GM18520 (cell line): ENCODE measurements around the gene KIF9.
"Not testable (repeated sequence)": the region's sequence is repeated elsewhere in the genome, so short reads cannot be mapped to it uniquely, and the experiment has no call there.

Experiments
- ATAC-seq: cut with Tn5 transposase; IDR thresholded peaks from one replicate; pipeline ENCODE4 v1.9.1; 2021; ENCODE audit not compliant: unreplicated experiment

KIF9 gene, protein sequence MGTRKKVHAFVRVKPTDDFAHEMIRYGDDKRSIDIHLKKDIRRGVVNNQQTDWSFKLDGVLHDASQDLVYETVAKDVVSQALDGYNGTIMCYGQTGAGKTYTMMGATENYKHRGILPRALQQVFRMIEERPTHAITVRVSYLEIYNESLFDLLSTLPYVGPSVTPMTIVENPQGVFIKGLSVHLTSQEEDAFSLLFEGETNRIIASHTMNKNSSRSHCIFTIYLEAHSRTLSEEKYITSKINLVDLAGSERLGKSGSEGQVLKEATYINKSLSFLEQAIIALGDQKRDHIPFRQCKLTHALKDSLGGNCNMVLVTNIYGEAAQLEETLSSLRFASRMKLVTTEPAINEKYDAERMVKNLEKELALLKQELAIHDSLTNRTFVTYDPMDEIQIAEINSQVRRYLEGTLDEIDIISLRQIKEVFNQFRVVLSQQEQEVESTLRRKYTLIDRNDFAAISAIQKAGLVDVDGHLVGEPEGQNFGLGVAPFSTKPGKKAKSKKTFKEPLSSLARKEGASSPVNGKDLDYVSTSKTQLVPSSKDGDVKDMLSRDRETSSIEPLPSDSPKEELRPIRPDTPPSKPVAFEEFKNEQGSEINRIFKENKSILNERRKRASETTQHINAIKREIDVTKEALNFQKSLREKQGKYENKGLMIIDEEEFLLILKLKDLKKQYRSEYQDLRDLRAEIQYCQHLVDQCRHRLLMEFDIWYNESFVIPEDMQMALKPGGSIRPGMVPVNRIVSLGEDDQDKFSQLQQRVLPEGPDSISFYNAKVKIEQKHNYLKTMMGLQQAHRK

GRCh38 chr3:47282424-47283192 lies at the start of gene KIF9, which contains the start of gene KLHL18:
KIF9 (minus strand) TSS chr3:47282799; CDS start chr3:47277374, 5,425 bp downstream.
KLHL18 (plus strand) TSS chr3:47282944; CDS start chr3:47282966, 22 bp downstream.
- peak; percentile 70 for ATAC-seq

DNA sequence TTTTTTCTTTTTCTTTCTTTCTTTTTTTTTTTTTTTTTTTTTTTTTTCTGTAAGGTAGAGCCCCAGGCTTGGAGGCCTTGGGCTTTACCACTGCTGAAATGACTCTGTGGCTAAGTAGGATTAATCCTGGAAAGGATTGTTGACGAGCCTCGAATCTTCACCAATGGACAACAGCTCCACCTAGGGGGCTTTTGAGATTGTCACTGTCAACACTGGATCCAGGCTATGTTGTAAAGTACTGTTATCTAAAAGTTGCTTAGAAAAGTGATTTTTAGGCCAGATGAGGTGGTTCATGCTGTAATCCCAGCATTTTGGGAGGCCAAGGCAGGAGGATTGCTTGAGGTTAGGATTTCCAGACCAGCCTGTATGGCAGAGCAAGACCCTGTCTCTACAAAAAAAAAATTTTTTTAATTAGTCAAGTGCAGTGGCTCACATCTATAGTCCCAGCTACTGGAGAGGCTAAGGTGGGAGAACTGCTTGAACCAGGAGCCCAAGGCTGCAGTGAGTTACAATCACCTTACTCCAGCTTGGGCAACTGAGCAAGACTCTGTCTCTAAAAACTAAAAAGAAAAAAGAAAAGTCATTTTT lies 41.8 kb upstream of the KIF9 start:
- no peak for ATAC-seq

- no peak for ATAC-seq
Measured at GRCh38 chr3:47323431-47324277, 41.1 kb upstream of the KIF9 start.

DNA sequence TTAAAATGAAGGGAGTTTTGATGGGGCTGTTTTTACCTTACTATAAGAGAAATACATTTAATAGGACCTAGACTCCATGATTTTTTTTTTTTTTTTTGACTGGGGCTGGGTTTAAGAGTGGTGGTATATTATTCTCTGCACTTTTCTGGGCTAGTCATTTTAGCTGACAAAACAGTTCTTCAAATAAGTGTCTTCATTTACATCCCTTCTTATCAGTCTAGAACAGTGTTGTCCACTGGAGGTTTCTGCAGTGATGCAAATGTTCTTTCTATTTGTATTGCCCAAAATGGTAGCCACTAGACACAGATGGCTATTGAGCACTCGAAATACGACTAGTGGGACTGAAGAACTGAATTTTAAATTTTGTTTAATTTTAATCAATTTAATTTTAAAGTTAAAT lies 37.4 kb upstream of the KIF9 start:
- ATAC-seq = no peak

- ATAC-seq = no peak
Measured at GRCh38 chr3:47318916-47319315, 36.3 kb upstream of the KIF9 start.

- not testable (repeated sequence) for ATAC-seq
Measured at GRCh38 chr3:47316151-47316550, 33.6 kb upstream of the KIF9 start.

- ATAC-seq = no peak
Measured at GRCh38 chr3:47315069-47315647, 32.6 kb upstream of the KIF9 start.

DNA sequence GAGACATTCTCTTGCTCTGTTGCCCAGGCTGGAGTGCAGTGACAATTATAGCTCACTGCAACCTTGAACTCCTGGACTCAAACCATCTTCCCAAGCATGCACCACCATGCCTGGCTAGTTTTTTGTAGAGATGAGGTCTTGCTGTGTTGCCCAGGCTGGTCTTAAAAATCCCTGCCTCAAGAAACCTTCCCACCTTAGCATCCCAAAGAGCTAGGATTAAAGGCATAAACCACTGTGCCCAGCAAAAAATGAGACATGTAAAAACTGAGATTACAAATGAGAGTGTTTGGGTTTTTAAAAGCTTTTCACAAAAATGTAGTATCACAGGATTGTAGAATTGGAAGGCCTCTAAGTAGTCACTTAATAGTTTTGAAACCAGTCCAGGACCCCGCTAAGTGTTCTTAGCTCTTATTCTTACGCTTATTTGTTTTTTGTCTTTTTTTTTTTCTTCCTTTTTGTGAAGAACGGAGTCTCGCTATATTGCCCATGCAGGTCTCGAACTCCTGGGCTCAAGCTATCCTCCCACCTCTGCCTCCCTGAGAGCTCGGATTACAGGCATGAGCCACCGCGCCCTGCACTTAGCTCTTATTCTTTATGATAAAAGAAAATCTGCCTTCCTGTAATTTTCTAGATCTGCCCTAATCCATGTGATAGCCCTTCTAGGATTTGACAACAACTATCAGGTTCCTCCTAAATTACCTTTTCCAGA lies 31.6 kb upstream of the KIF9 start:
- no peak for ATAC-seq

DNA sequence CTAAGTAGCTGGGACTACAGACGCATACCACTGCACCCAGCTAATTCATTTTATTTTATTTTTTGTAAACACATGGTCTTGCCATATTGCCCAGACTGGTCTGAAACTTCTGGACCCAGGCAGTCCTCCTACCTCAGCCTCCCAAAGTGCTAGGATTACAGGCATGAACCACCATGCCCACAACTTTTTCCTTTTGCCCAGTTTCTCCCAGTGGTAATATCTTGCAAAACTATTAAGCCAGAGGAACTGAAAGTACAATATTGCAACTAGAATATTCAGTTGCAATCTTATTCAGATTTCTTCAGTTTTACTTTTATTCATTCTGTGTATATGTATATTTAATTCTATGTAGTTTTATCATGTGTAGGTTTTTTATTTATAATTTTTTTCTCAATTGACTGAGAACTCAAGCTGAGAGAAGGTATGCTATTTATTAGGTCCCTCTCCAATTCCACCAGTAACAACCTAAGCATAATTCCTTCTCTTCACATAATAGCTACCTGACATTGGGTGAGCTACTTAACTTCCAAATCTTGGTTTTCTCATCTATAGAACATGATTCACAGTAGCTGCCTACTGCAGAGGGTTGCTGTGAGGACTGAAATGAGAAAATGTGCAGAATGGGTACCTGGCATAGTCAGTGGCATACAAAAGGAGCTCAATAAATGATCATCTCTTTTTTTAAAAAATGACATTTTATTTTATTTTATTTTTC lies 30.9 kb upstream of the KIF9 start:
- ATAC-seq = no peak

DNA sequence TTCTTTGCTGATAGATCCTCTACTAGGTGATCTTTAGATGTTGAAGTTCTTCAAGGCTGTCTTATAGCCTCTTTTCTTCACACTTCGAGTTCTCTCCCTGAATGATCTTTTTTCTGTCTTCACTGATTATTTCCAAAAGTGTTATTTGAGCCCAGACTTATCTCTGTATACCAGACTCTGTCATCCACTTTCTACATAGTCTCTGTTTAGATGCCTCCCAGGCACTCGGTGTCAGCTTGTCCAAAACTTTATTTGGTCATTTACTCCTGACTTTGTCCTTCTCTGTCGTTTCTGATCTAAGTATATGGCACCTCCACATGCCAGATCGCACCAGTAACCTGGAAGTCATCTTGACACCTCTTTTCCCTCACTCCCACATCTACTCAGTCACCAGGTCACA lies 27.8 kb upstream of the KIF9 start:
- no peak for ATAC-seq

GRCh38 chr3:47309231-47309630 lies 26.6 kb upstream of the KIF9 start:
- not testable (repeated sequence) for ATAC-seq

DNA sequence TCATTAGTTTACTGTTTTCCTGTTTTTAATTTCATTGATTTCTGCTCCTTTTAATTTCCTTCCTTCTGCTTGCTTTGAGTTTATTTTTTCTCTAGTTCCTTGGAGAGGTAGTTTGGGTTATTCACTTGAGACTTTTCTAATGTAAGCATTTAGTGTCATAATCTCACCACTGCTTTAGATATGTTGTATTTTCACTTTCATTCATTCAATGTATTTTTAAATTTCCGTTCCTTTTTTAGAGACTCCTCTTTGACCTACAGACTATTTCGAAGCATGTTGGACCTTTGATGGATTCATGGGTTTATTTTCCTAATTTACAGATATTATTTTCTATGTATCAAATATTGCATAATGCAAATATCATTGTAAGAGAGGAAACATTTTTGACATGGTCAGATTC lies 23.4 kb upstream of the KIF9 start:
- ATAC-seq = no peak

DNA sequence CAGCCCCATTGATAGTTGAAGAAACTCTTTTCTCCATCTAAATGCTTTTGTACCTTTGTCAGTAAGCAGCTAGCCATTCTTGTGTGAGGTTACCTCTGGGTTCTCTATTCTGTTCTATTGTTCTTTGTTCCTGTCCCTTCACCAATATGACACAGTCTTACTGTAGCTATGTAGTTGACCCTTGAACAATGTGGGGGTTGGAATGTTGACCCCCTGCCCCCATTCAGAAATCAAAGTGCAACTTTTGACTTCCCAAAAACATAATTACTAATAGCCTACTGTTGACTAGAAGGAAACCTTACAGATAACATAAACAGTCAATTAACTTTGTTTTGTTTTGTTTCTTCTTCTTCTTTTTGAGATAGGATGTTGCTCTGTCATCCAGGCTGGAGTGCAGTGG lies 18.9 kb upstream of the KIF9 start:
- ATAC-seq = no peak

DNA sequence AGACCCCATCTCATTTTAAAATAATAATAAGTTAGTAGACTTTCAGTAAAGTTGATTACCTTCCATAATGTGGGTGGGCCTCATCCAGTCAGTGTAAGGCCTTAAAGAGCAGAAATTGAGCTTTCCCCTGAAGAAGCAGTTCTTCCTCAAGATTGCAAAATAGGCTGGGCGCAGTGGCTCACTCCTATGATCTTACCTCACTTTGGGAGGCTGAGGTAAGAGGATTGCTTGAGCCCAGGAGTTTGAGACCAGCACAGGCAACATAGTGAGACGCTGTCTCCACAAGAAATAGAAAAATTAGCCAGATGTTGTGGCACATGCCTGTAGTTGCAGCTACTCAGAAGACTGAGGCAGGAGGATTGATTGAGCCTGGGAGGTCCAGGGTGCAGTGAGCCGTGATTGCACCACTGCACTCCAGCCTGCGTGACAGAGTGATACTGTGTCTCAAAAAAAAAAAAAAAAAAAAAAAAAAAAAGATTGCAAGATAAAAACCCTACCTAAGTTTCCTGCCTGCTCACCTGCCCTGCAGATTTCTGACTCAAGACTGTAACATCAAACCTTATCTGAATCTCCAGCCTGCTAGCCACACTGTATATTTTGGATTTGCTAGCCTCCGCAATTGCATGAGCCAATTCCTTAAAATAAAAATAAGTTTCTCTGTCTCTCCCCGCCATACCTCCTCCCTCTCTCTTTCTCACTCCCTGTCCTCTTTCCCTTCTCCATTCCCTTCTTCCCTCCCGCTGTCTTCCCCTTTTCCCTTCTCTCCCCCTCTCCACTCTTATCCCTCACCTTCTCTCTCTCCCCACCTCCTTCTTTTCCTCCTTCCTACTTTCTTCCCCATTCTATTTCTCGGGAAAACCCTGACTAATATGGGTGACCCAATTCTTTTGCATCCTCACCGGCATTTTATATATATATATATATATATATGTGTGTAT lies 17.1 kb upstream of the KIF9 start:
- no peak for ATAC-seq

DNA sequence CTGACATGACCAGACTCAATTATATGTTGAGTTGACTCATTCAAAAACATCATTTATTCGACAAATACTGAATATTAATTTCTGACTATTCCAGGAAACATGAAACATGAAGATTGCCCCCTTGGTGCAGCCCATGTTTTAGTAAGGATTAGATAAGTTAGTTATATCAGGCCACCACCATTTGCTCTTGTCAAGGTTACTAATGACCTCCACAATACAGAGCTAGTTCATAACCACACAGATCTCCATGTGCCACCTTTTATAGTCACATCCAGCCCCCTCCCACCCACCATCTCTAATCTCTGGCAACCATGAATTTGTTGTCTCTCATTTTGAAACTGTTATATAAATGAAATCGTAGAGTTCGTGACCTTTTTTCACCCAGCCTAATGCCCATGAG lies 15.8 kb upstream of the KIF9 start:
- ATAC-seq = no peak

GRCh38 chr3:47296562-47297302 lies 14.1 kb upstream of the KIF9 start:
- ATAC-seq = no peak

DNA sequence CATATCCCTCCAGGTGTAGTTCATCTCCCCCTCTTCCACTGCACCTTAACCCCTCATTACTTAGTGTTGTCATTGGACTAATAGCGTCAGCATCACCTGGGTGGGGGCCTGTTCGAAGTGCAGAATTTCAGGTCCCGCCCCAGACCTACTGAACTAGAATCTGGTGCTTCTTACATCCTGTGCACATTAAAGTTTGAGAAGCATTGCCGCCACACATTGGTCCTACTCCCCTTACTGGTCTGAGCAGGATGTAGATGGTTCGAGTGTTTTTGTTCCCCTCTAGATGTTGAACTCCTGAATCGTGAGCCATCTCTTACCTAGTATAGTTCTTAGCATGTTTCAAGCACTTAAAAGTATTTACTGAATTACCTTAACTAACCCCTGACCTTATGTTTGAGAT lies 13.4 kb upstream of the KIF9 start:
- ATAC-seq = no peak
